ENCODE data around the gene TGFBR1. TPM values are rescaled to one million over a fixed set of nuclear protein-coding genes. Genes with fewer than 3 reads are reported as not detected.

The TGFBR1 gene
- total RNA-seq, 1 donor from 2014 or later = 23.8 TPM

DNA sequence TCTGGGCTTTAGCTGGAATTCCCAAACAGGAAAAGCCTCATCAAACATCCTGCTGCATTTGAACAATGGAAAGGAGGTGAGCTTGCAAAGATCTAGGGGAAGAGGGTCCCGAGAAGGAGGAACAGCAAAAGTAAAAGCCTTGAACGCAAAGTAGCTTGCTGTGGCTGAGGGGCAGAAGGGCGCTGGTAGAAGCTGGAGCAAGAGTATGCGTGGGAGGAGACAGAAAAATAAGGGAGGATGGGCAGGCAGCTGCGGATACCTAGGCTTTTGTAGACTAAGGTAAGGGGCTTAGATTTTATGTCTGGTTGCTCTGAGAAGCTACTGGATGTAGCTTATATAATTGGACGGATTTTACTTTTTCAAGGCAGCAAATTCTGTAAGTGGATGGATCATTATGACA lies 21.9 kb upstream of the TGFBR1 start:
- no peaks in the 10 kb centered on the region for H3K27me3 ChIP-seq
- no peaks in the 10 kb centered on the region for H3K36me3 ChIP-seq
- peak in 1 of 2 donors; percentile 42 for DNase-seq (ENCODE audit: extremely low spot score in 2 of 2)
- no peaks in the 10 kb centered on the region for H3K9me3 ChIP-seq
- H3K4me3 ChIP-seq = no peak overlapping the region
- TF ChIP-seq, protein P1, sequence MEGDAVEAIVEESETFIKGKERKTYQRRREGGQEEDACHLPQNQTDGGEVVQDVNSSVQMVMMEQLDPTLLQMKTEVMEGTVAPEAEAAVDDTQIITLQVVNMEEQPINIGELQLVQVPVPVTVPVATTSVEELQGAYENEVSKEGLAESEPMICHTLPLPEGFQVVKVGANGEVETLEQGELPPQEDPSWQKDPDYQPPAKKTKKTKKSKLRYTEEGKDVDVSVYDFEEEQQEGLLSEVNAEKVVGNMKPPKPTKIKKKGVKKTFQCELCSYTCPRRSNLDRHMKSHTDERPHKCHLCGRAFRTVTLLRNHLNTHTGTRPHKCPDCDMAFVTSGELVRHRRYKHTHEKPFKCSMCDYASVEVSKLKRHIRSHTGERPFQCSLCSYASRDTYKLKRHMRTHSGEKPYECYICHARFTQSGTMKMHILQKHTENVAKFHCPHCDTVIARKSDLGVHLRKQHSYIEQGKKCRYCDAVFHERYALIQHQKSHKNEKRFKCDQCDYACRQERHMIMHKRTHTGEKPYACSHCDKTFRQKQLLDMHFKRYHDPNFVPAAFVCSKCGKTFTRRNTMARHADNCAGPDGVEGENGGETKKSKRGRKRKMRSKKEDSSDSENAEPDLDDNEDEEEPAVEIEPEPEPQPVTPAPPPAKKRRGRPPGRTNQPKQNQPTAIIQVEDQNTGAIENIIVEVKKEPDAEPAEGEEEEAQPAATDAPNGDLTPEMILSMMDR (IDR thresholded peaks at IDR 0.05) = no peak
- TF ChIP-seq POLR2AphosphoS5 (IDR thresholded peaks at IDR 0.05; ENCODE audit: insufficient read depth in 1 of 2, low read depth in 1 of 2) (no peak), POLR2A (IDR thresholded peaks at IDR 0.05) (no peak)
- intact Hi-C loops (cut with DNase I) = no loop called here
- H3K4me1 ChIP-seq = peaks cover 30% of the 10 kb centered on the region
- H3K27ac ChIP-seq = no peak overlapping the region

DNA sequence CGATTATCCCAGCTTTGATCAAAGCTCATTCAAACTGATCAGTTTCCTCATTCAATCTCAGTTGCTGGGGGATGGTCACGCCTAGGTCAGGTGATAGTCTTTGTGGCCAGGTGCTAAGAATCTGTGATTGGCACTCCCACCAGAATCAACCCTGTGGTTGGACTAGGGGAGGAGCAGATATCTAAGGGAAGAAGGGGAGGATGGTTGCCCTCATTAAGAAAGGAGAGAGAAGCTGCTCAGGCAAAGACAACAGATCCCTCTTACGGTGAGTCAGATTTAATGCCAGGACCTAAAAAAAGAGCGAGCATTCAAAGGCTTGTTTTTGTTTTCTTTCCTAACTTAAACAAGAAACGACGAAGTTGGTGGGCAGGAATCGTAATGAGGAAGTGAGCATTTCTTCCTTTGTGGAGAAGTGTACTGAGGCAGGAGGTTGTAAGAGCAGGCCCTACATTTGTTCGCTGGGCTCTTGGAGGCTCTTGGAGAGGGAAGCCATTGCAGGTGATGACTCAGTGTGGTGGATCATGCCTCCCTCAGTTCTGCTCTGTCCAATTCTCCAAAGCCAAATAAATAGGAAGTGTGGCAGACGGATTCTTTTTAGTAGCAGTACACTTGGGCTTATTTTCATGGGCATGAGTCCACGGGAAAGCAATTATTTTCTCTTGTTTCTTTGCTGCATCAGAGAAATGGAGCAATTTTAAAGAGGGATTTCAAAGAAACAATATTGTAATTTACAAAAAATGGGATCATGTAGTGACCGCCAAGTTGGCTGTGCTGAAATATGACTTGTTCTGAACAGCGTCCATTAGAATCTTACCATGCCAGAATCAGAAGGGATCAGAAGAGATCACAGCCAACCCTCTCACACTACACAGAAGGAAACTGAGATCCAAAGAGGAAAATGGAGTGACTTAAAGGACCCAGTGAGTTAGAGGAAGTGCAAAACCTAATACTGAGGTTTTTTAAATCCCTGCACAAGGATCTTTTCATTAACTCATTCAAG lies 18.7 kb upstream of the TGFBR1 start:
- Histone ChIP-seq H3K36me3 (no peaks in the 10 kb centered on the region), H3K27me3 (no peaks in the 10 kb centered on the region), H3K9me3 (no peaks in the 10 kb centered on the region), H3K27ac (peak overlapping the region; percentile 65), H3K4me1 (peaks cover 30% of the 10 kb centered on the region), H3K4me3 (no peak overlapping the region)
- no peak for TF ChIP-seq POLR2A (IDR thresholded peaks at IDR 0.05)
- intact Hi-C loops (cut with DNase I) = no loop called here
- no peak for DNase-seq (ENCODE audit: extremely low spot score in 2 of 2)

DNA sequence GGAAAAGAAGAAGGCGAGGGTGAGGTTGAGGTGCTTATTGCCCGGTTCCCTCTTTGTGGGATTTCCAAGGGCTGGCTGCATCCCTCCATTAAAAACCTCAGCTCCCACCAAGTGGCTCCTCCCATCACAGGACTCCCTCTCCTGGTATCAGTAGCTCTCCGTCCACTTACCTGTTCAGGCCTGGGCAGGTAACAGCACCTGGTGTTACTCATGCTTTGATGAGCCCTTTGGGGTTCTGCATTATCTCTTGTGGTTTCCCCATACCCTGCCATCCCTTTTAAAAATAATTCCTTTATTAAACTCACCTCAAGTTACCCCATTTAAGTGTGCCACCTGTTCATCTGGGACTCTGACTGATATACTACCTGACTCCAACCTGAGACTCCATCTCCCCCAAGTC lies 17.5 kb upstream of the TGFBR1 start:
- Histone ChIP-seq H3K27me3 (no peaks in the 10 kb centered on the region), H3K27ac (no peak overlapping the region), H3K4me1 (peaks cover 30% of the 10 kb centered on the region), H3K4me3 (no peak overlapping the region), H3K9me3 (no peaks in the 10 kb centered on the region), H3K36me3 (no peaks in the 10 kb centered on the region)
- TF ChIP-seq POLR2A (IDR thresholded peaks at IDR 0.05) (no peak), POLR2AphosphoS5 (IDR thresholded peaks at IDR 0.05; ENCODE audit: insufficient read depth in 1 of 2, low read depth in 1 of 2) (no peak)
- TF ChIP-seq, protein P1 (IDR thresholded peaks at IDR 0.05) = no peak
- intact Hi-C loops (cut with DNase I) = no loop called here
- DNase-seq (ENCODE audit: extremely low spot score in 2 of 2) = no peak

DNA sequence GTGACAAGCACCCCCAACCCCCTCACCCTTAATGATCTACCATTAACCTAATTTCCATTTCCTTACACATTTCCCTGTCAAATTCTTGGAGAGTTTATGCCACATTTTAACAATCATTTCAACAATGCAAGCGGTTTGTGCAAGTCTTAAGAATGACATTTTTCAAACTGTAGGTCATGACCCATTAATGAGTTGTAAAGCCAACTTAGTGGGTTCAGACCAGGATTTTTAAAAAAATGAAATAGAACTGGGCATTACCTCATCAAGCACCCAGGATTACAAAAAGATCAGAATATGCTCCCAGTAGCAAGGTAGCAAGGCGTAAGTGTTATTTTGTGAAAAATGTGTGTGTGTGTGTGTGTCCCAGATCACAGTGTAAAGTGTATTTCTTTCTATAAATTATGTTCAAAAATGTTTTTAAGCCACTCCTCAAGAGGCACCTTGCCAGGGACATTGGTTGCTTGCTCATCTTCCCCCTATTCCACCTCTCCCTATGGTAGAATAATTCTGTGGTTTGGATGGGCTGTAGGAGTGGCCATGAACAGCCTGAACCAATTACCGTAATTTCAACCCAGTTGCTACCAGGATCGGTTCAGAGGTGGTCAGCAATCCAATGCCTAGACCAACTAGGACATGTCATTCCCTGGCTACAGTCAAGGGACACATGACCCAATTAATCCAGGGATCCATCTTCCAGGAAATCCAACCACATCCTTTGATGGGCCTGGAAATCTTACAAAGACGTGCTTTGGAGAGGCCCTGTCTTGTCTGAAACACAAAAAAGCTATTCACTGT lies 14.4 kb upstream of the TGFBR1 start:
- DNase-seq (ENCODE audit: extremely low spot score in 2 of 2) = no peak
- H3K4me3 ChIP-seq = no peak overlapping the region
- no peaks in the 10 kb centered on the region for H3K9me3 ChIP-seq
- H3K4me1 ChIP-seq = peaks cover 17% of the 10 kb centered on the region
- intact Hi-C loops (cut with DNase I) = no loop called here
- H3K27me3 ChIP-seq = no peaks in the 10 kb centered on the region
- no peak overlapping the region for H3K27ac ChIP-seq
- H3K36me3 ChIP-seq = no peaks in the 10 kb centered on the region
- TF ChIP-seq POLR2AphosphoS5 (IDR thresholded peaks at IDR 0.05; ENCODE audit: insufficient read depth in 1 of 2, low read depth in 1 of 2) (no peak), POLR2A (IDR thresholded peaks at IDR 0.05) (no peak)
- TF ChIP-seq, protein P1 (IDR thresholded peaks at IDR 0.05) = no peak

DNA sequence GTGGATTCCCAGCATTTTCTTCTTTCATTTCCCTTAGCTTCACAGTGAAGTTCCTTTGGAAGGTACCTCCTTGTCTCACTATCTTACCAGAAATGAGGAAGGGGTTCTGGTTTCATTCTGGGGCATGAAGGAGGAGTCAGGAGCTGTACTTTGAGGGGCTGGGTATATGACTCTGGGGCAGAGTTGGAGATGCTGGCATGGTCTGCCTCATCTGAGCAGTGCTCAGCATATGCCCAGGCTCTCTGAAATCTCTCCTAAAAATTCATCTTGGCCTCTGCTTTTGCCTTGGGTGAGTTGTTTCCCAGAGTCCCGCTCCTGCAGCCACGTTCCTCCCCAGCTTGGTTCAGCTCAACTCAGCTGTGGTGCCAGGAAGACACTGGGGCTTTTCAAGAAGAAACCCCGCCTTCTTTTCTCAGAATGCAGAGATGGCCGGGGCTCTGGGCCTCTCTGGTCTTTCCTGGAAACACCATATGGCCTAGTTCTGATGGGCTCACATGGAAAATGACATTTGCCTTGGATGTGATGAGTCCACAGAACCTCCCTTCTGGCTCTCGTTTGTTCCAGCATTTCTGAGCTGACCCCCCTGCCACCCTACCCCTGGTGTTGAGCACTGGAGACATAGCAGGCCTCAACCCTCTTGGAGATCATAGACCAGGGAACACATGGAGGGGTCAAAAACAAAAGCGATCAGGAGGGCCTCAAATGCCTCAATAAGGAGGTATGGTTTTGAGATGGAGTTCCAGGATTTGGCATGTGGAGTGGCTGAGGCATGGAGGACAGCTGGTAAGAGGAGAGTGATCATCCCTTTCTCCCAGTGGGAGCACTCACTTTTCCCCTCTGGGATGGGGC lies 12.0 kb upstream of the TGFBR1 start:
- intact Hi-C loops (cut with DNase I) = no loop called here
- H3K9me3 ChIP-seq = no peaks in the 10 kb centered on the region
- no peaks in the 10 kb centered on the region for H3K36me3 ChIP-seq
- H3K4me1 ChIP-seq = no peaks in the 10 kb centered on the region
- no peak for TF ChIP-seq POLR2A (IDR thresholded peaks at IDR 0.05)
- no peaks in the 10 kb centered on the region for H3K27me3 ChIP-seq
- no peak overlapping the region for H3K4me3 ChIP-seq
- no peak for DNase-seq (ENCODE audit: extremely low spot score in 2 of 2)
- no peak overlapping the region for H3K27ac ChIP-seq

Measured in vagina (tissue), 2 donors.